GM21360 (cell line): ENCODE measurements around the gene ERFE.

Experiments used
- ATAC-seq: cut with Tn5 transposase; IDR thresholded peaks from one replicate; pipeline ENCODE4 v1.9.1; 2021; ENCODE audit warnings: mild to moderate bottlenecking, moderate library complexity; ENCODE audit not compliant: unreplicated experiment

The ERFE gene

GRCh38 chr2:238138331-238139195, 20.2 kb upstream of the ERFE start, which contains the start of gene KLHL30:
Gene KLHL30, plus strand, starts transcription at chr2:238138668. Its CDS starts 2,087 bp downstream, at chr2:238140755.
- no peak for ATAC-seq

GRCh38 chr2:238139196-238140039, 19.4 kb upstream of the ERFE start:
- no peak for ATAC-seq

DNA sequence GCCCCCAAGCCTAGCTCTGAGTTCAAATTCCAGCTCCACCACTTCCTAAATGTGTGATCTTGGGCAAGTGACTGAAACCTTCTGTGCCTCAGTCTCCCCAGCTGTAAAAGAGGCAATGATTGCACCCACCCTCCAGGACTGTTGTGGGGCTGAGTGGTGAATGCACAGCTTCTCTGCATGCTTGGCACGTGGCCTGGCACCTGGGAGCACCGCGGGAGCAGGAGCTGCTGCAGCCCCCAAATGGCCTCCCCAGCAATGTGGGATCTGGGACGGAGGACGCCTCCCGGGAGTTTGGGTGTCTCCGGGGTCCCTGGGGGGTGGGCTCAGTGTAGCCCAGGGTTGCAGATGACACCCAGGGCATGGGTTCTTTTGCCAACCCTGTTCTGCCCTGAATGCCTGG, 18.7 kb upstream of the ERFE start:
- no peak for ATAC-seq

GRCh38 chr2:238140721-238141540, 17.8 kb upstream of the ERFE start:
- ATAC-seq = no peak

- ATAC-seq = no peak
Measured at GRCh38 chr2:238141541-238142318, 17.0 kb upstream of the ERFE start.

DNA sequence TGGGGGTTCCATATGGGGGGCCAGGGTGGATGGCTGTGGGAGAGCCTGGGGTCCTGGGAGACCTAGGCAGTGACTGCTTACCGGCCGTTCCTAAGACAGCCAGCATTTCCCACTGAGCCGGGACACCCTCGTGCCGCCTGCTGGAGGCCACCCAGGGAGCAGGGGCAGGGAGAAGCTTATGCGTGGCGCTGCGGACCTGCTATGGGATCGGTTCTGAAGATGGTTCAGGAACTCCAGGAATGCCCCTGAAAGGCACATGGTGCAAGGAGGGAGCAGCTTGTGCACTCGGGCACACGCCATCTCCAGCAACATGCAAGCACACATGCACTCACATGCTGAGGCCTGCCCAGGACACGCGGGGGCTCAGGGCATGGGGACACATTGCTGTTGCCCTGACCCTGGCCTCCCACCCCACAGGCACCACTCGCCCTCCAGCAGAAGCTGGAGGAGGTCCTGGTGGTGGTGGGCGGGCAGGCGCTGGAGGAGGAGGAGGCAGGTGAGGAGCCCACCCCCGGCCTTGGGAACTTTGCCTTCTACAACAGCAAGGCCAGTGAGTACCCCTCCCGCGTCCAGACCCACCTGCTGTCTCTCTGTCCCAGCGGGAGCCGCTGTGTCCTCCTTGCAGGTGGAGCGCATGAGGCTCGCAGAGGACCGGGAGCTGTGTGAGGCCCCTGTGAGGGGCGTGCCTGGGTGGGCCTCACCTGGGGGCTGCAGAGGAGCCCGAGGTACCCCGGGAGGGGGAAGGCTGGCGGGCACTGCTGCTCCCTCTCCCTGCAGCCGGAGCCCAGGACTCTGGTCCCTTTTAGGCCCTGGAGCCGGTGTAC, 16.2 kb upstream of the ERFE start:
- no peak for ATAC-seq

DNA sequence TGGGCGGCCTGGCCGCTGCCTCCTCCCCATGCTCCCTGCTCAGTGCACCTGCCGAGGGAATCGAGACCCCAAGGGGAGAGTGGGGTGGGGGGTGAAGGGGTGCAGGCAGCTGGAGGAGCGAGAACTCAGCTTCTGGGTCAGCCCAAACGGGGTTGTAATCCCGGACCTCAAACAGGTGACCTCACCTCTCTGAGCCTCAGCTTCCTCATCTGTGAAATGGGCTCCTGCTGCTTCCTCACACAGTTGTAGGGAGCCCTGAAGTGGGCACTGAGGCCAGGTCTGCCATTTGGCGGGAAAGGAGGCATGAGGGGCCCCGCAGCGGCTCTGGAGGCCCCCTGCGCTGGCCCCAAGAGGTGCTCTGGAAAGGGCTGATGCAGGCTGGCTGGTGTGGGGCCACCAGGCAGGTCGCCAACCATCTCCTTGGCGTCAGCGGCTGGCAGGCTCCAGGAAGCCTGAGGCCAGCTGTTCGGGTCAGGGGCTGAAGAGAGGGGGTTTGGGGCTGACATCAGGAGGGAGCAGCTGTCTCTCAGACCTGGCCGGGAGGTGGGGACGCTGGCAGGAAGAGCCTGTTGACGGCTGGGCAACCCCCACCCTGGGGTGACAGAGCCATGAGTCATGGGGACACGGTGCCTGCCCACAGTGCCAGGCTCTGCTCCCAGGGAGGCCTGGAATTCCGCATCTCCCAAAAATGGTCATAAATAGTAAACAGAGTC, 15.4 kb upstream of the ERFE start:
- no peak for ATAC-seq

DNA sequence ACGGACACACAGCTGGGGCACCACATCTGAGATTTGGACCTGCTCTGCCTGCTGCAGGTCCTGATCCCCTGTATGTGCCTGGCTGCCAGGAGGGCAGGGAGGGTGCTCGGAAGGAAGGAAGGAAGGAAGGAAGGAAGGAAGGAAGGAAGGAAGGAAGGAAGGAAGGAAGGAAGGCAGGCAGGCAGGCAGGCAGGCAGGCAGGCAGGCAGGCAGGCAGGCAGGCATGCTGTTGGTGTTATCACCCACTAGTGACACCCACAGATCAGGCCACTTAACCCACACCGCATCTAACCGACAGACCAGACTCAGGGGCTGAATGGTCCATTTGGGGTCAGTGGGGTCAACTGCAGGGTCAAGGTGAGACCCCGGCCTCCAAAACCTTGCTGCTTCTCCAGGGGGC, 14.5 kb upstream of the ERFE start:
- no peak for ATAC-seq

DNA sequence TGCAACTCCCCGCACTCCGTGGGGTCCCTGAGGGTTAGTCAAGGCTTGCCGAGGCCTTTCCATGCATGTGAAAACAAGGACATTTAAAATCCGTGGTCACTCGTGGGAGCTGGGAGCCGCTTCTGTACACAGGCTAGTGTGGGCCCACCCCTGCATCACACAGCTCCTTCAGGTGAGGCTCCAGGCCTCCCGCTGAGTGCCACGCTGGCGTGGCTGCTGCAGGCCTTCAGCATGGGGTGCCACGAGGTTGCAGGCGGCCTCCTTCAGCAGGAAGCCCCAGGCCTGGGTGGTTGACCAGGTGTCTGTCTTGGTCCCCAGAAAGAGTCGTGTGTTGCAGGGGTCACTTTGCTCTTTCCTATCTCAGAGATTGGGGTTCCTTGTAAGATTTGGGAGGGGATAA, 13.7 kb upstream of the ERFE start:
- ATAC-seq = no peak

- ATAC-seq = no peak
Measured at GRCh38 chr2:238145851-238146250, 12.9 kb upstream of the ERFE start.

DNA sequence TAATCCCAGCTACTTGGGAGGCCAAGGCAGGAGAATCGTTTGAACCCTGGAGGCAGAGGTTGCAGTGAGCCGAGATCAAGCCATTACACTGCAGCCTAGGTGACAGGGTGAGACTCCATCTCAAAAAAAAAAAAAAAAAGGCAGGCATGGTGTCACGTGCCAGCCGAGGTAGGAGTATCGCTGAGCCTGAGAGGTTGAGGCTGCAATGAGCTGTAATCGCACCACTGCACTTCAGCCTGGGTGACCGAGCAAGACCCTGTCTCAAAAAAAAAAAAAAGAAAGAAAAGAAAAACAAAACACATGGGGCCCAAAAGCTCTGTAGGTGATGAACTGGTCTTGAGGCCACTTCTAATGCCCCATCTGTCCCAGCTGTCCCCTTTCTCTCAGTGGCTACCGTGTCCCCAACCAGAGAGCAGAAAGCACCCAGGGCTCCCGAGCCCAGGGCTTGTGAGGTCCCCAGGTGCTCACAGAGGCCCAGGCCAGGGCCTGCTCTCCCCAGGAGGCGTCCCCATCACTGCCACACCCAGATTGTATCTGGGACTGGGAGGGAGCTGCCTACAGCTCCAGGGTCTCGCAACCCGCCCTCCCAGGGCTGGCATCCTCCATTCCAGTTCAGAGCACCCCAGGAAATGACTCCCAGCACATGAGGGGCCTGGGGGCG, 11.8 kb upstream of the ERFE start:
- no peak for ATAC-seq

GRCh38 chr2:238148981-238149380, 9.8 kb upstream of the ERFE start:
- no peak for ATAC-seq

DNA sequence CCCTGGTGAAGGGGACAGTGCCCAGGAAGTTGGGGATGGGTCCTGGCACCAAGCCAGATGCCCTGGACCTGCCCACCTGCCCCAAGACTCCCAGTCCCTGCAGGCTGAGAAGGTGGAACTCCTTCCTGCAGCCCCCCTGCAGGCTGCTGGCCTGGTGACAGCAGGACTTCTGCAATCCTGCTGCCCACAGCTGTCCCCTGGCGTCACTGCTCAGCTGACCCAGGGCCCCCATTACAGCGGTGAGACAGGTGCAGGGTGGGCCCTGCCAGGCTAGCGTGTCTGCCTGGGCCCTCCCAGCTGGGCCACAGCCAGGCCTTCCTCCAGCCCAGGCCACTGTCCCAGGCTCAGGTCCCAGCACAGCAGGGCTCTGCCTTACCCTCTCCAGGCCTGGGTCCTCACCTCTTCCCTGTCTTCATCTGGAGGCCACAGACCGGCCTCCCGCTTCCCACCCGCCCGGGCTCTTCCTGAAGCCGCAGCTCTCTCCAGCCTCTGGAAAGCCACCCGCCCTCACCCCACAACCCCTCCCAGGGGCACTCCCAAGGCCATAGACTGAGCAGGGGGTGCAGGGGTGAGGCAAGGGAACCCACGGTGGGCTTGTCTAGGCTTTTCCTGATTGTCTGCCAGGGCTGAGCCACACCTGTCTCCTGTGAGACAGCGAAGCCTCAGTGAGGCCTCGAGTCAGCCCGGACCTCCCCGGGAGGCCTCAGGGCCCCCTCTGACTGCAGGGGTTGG, 8.8 kb upstream of the ERFE start:
- ATAC-seq = no peak

DNA sequence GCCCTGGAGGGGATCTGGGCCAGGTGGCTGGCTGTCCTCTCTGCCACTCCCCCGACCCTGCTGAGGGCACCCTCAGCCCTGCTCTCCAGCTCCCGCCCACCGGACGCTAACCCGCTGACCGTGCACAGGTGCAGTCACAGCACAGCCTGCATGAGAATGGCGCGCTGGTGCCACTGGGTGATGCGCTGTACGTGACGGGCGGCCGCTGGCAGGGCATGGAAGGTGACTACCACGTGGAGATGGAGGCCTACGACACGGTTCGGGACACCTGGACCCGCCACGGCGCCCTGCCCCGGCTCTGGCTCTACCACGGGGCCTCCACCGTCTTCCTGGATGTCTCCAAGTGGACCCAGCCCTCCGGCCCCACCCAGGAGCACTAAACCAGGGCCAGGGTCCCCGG, 8.1 kb upstream of the ERFE start:
- no peak for ATAC-seq

DNA sequence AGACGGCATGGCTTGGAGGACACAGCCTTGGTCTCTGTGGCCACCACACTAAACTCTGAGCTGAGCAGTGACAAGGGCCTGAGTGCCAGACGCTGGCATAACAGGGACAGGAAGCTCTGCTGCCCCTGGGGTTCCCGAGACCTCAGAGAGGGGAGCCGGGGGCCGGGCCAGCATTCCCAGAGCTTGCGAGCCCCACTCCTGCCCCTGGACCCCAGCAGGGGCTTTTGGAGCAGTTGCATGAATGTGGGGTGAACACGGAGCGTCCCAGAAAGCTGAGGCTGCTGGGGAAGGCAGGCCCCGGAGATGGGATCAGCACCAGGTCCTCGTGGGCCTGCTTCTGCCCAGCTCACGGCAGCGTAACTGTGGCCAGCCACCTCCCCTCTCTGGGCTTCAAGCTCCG, 7.6 kb upstream of the ERFE start:
- ATAC-seq = no peak

GRCh38 chr2:238151628-238152235, 7.0 kb upstream of the ERFE start:
- ATAC-seq = no peak
